H9 (cell line): ENCODE measurements around the gene PLB1. TPM values are rescaled to one million over a fixed set of nuclear protein-coding genes. Genes with fewer than 3 reads are reported as not detected.

Experiments
- DNase-seq: peaks from one replicate; pipeline ENCODE4 v3.0.0-alpha.2; 2017
- H2AFZ ChIP-seq: one replicate; pipeline ENCODE4 v1.6.1; 2013; ENCODE audit warnings: mild to moderate bottlenecking, low read length, control low read depth, moderate library complexity
- H2AK5ac ChIP-seq: 2 replicates; pipeline ENCODE4 v1.6.1; 2013; ENCODE audit warnings: low read length, control low read depth, mixed read lengths; ENCODE audit not compliant: insufficient read length
- H2BK120ac ChIP-seq: one replicate; pipeline ENCODE4 v1.6.1; 2013; ENCODE audit warnings: low read depth, mild to moderate bottlenecking, low read length, control low read depth, inconsistent platforms; ENCODE audit not compliant: poor library complexity, severe bottlenecking
- H2BK12ac ChIP-seq: 2 replicates; pipeline ENCODE4 v1.6.1; 2013; ENCODE audit warnings: low read length, control low read depth, mixed read lengths, low read depth; ENCODE audit not compliant: insufficient read length
- H2BK15ac ChIP-seq: 2 replicates; pipeline ENCODE4 v1.6.1; 2013; ENCODE audit warnings: low read depth, low read length, control low read depth
- H2BK20ac ChIP-seq: one replicate; pipeline ENCODE4 v1.6.1; 2013; ENCODE audit warnings: low read depth, mild to moderate bottlenecking, low read length, control low read depth, inconsistent platforms; ENCODE audit not compliant: poor library complexity, severe bottlenecking
- H2BK5ac ChIP-seq: 2 replicates; pipeline ENCODE4 v1.6.1; 2013; ENCODE audit warnings: low read length, control low read depth, mixed read lengths; ENCODE audit not compliant: insufficient read length
- H3K14ac ChIP-seq: 2 replicates; pipeline ENCODE4 v1.6.1; 2013; ENCODE audit warnings: low read length, control low read depth; ENCODE audit not compliant: insufficient read depth
- H3K18ac ChIP-seq: 2 replicates; pipeline ENCODE4 v1.6.1; 2013; ENCODE audit warnings: low read depth, mild to moderate bottlenecking, mixed read lengths, low read length, control low read depth; ENCODE audit not compliant: insufficient read length
- H3K23ac ChIP-seq: 2 replicates; pipeline ENCODE4 v1.6.1; 2013; ENCODE audit warnings: low read length, control low read depth, mixed read lengths, low read depth; ENCODE audit not compliant: insufficient read length
- H3K23me2 ChIP-seq: 2 replicates; pipeline ENCODE4 v1.6.1; 2013; ENCODE audit warnings: low read depth, mild to moderate bottlenecking, mixed read lengths, low read length, control low read depth; ENCODE audit not compliant: insufficient read length, poor library complexity, severe bottlenecking
- H3K27ac ChIP-seq: 2 replicates; pipeline ENCODE4 v1.5.1; 2013; ENCODE audit warnings: low read length, control low read depth, mixed read lengths, low read depth; ENCODE audit not compliant: insufficient read length
- H3K27me3 ChIP-seq: 2 replicates; pipeline ENCODE4 v1.6.1; 2013; ENCODE audit warnings: low read length, control low read depth, inconsistent platforms; ENCODE audit not compliant: insufficient read depth
- H3K4ac ChIP-seq: 2 replicates; pipeline ENCODE4 v1.6.1; 2013; ENCODE audit warnings: low read depth, mild to moderate bottlenecking, control low read depth, inconsistent platforms, low read length, moderate library complexity
- H3K4me1 ChIP-seq: 2 replicates; pipeline ENCODE4 v1.6.1; 2013; ENCODE audit warnings: low read length, control low read depth, inconsistent platforms; ENCODE audit not compliant: insufficient read depth
- H3K4me2 ChIP-seq: 2 replicates; pipeline ENCODE4 v1.6.1; 2013; ENCODE audit warnings: low read length, control low read depth, mixed read lengths; ENCODE audit not compliant: insufficient read length, insufficient read depth
- H3K56ac ChIP-seq: 2 replicates; pipeline ENCODE4 v1.6.1; 2013; ENCODE audit warnings: low read depth, mild to moderate bottlenecking, mixed read lengths, low read length, control low read depth; ENCODE audit not compliant: insufficient read length
- H3K79me1 ChIP-seq: 2 replicates; pipeline ENCODE4 v1.6.1; 2013; ENCODE audit warnings: low read depth, mild to moderate bottlenecking, moderate library complexity, low read length, control low read depth, inconsistent platforms; ENCODE audit not compliant: insufficient read depth, poor library complexity, severe bottlenecking
- H3K79me2 ChIP-seq: 2 replicates; pipeline ENCODE4 v1.6.1; 2013; ENCODE audit warnings: low read length, control low read depth, inconsistent platforms; ENCODE audit not compliant: insufficient read depth
- H3K9ac ChIP-seq: 2 replicates; pipeline ENCODE4 v1.6.1; 2013; ENCODE audit warnings: low read length, control low read depth, mixed read lengths; ENCODE audit not compliant: insufficient read length; ENCODE audit errors: extremely low read depth
- H3K9me3 ChIP-seq: one replicate; pipeline ENCODE4 v1.6.1; 2013; ENCODE audit warnings: low read depth, low read length, inconsistent platforms; ENCODE audit not compliant: control insufficient read depth
- H3T11ph ChIP-seq: one replicate; pipeline ENCODE4 v1.6.1; 2013; ENCODE audit warnings: mild to moderate bottlenecking, low read length, control low read depth, inconsistent platforms
- H4K20me1 ChIP-seq: one replicate; pipeline ENCODE4 v1.6.1; 2013; ENCODE audit not compliant: control insufficient read depth, insufficient read length, insufficient read depth
- H4K5ac ChIP-seq: 2 replicates; pipeline ENCODE4 v1.6.1; 2013; ENCODE audit warnings: low read depth, mild to moderate bottlenecking, mixed read lengths, low read length, control low read depth; ENCODE audit not compliant: insufficient read length
- H4K8ac ChIP-seq: replicated peaks from 2 replicates; pipeline ENCODE4 v1.6.1; 2013; ENCODE audit warnings: low read length, control low read depth, mixed read lengths, low read depth; ENCODE audit not compliant: insufficient read length
- H4K91ac ChIP-seq: 2 replicates; pipeline ENCODE4 v1.6.1; 2013; ENCODE audit warnings: low read depth, mild to moderate bottlenecking, moderate library complexity, mixed read lengths, low read length, control low read depth; ENCODE audit not compliant: insufficient read length
- H3K27ac Mint-ChIP-seq, 3 experiments: 2 replicates in 2 of 3; 3 replicates in 1 of 3; pipeline ENCODE4 v1.8.0; 2020 to 2021; ENCODE audit warnings: mixed read lengths in 3 of 3, mild to moderate bottlenecking in 1 of 3, moderate library complexity in 1 of 3
- H3K27me3 Mint-ChIP-seq: 2 replicates; pipeline ENCODE4 v1.8.0; 2021; ENCODE audit warnings: low read depth, mild to moderate bottlenecking, moderate library complexity, mixed read lengths
- H3K36me3 Mint-ChIP-seq, 3 experiments: 2 replicates in 2 of 3; 3 replicates in 1 of 3; pipeline ENCODE4 v1.8.0; 2020 to 2021; ENCODE audit warnings: low read depth in 3 of 3, mixed read lengths in 3 of 3; ENCODE audit not compliant: insufficient read depth in 1 of 3
- H3K4me1 Mint-ChIP-seq, 2 experiments: 2 replicates each; pipeline ENCODE4 v1.8.0; 2020; ENCODE audit warnings: mixed read lengths in 2 of 2
- H3K4me3 Mint-ChIP-seq, 2 experiments: 2 replicates in 1 of 2; 3 replicates in 1 of 2; pipeline ENCODE4 v1.8.0; 2020 to 2021; ENCODE audit warnings: mild to moderate bottlenecking in 2 of 2, mixed read lengths in 2 of 2, moderate library complexity in 1 of 2
- H3K9me3 Mint-ChIP-seq, 2 experiments: 2 replicates in 1 of 2; 3 replicates in 1 of 2; pipeline ENCODE4 v1.8.0; 2020; ENCODE audit warnings: mild to moderate bottlenecking in 2 of 2, mixed read lengths in 2 of 2, moderate library complexity in 1 of 2
- CTCF ChIP-seq: fragments of 200-600 bp; sonication (generic); conservative IDR thresholded peaks from 3 replicates; pipeline ENCODE4 v1.8.0; 2021; ENCODE audit warnings: antibody characterized with exemption, mild to moderate bottlenecking
- WGBS: extraction: QIAGEN DNeasy Blood & Tissue Kit; methylation state at CpG from one replicate; pipeline ENCODE4 v1.1.7; 2013; ENCODE audit warnings: missing lambda C conversion rate, low lambda C conversion rate, mixed read lengths; ENCODE audit not compliant: insufficient read length; ENCODE audit errors: extremely low coverage; 5-methylcytosine and 5-hydroxymethylcytosine counted together
- total RNA-seq: library from RNA; stranded (reverse); gene quantifications from 2 replicates; pipeline ENCODE4 v1.2.1, GENCODE V29; 2021

PLB1 gene
- total RNA-seq, 1 experiment from 2014 or later = not detected

GRCh38 chr2:28643327-28643726 is 147.5 kb downstream of the PLB1 start:
- no peaks in the 10 kb centered on the region; a peak in 1 of 5 replicates for H3K9me3 Mint-ChIP-seq

More at GRCh38 chr2:28643327-28643726, 147.5 kb downstream of the PLB1 start:
- no peak overlapping the region for H3K23ac ChIP-seq
- H2BK120ac ChIP-seq = no peak overlapping the region
- H2AFZ ChIP-seq = no peak overlapping the region
- H4K5ac ChIP-seq = no peak overlapping the region
- no peak overlapping the region for H2BK5ac ChIP-seq
- H3K27me3 ChIP-seq = no peaks in the 10 kb centered on the region
- Mint-ChIP-seq H3K27ac (no peak overlapping the region), H3K4me3 (no peak overlapping the region), H3K36me3 (no peaks in the 10 kb centered on the region), H3K4me1 (peaks cover 15 to 21% of the 10 kb centered on the region in 2 experiments), H3K27me3 (peaks cover 4% of the 10 kb centered on the region)
- TF ChIP-seq CTCF = no peak
- no peaks in the 10 kb centered on the region for H3K23me2 ChIP-seq
- no peaks in the 10 kb centered on the region for H3K79me1 ChIP-seq
- no peak overlapping the region for H2BK20ac ChIP-seq
- H4K20me1 ChIP-seq = no peaks in the 10 kb centered on the region
- no peak overlapping the region for H4K8ac ChIP-seq
- no peak overlapping the region for H2AK5ac ChIP-seq
- H3K79me2 ChIP-seq = no peaks in the 10 kb centered on the region
- no peak overlapping the region for H3K4me2 ChIP-seq
- no CpG with 5 or more reads among the region's 6 CpGs for WGBS
- H4K91ac ChIP-seq = no peak overlapping the region
- no peaks in the 10 kb centered on the region for H3K4me1 ChIP-seq
- no peak overlapping the region for H2BK15ac ChIP-seq
- no peak overlapping the region for H3K18ac ChIP-seq
- no peak overlapping the region for H3K56ac ChIP-seq
- H3T11ph ChIP-seq = no peak overlapping the region
- H3K14ac ChIP-seq = no peak overlapping the region
- no peak overlapping the region for H3K9ac ChIP-seq
- H2BK12ac ChIP-seq = no peak overlapping the region
- DNase-seq = no peak
- H3K4ac ChIP-seq = no peak overlapping the region
- H3K27ac ChIP-seq = no peak overlapping the region
- H3K9me3 ChIP-seq = no peaks in the 10 kb centered on the region
